Activated T-helper 9 cell treated with anti-CD3 and anti-CD28 coated beads, Interleukin-2, amount 50 U/mL, for 16 hours (primary cell): Measurements from ENCODE around the gene OAS2.

ENCODE experiments used
- DNase-seq: peaks from one replicate; pipeline ENCODE4 v3.0.0-alpha.2; 2020; ENCODE audit warnings: low read depth

OAS2 gene

GRCh38 chr12:113058553-113058952 lies 80.2 kb downstream of the OAS2 start:
- no peak for DNase-seq

GRCh38 chr12:113059071-113059595 lies 80.8 kb downstream of the OAS2 start:
- DNase-seq, result no peak

GRCh38 chr12:113060336-113060960 lies 82.1 kb downstream of the OAS2 start:
- DNase-seq, result no peak

DNA sequence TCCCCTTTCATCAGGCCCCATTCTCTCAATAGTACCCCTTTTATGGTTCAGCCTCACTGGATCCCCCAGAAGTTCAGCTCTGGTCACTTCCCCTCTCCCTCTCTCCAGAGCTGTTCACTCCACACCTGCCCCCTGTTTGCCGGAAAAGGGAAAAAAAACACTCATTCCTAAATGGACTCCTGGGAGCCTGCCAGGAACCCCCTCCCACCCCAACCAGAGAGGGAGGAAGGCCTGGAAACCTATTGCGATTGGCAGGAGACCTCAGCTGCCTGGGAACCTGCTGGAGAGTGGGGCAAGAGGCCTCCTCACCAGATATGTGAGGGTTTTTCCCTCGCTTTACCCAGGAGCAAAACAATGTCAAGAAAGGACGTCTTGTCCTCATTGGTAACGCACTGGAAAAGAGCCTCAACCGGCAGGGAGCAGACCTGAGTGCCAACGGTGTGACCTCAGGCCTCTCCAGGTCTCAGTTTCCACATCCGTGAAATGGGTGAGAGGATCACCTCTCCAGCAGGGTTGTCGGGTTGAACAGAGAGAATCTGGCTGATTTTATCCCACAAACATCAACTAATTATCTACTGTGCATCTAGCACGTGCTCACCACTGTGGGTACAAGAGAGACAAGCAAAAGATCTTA lies 82.9 kb downstream of the OAS2 start:
- no peak for DNase-seq
